CD4-positive, alpha-beta memory T cell (primary cell): ENCODE data around the gene FRS3. TPM values are rescaled to one million over a fixed set of nuclear protein-coding genes. Genes with fewer than 3 reads are reported as not detected.

ENCODE experiments used
- CTCF ChIA-PET: fragments of 350-600 bp; sonication (Branson Sonifier 250); formaldehyde crosslinking; loops from one replicate; lab custom pipeline; 2021; ENCODE audit warnings: inconsistent platforms; ENCODE audit not compliant: partially characterized antibody; lab: Charles Lee
- POLR2A ChIA-PET: fragments of 350-600 bp; sonication (Branson Sonifier 250); formaldehyde crosslinking; loops from one replicate; lab custom pipeline; 2021; ENCODE audit not compliant: partially characterized antibody; lab: Charles Lee
- DNase-seq, 5 donors: peaks; one replicate each; pipeline versions ENCODE4 v3.0.0 to v3.0.0-alpha.2; 2020 to 2022; ENCODE audit warnings: mixed read lengths in 1 of 5
- H3K27ac ChIP-seq: one replicate; pipeline ENCODE4 v1.7.0; 2013; ENCODE audit warnings: low read depth, low read length
- H3K27me3 ChIP-seq: 2 replicates; pipeline ENCODE4 v1.7.0; 2013; ENCODE audit warnings: mild to moderate bottlenecking, low read length, moderate library complexity; ENCODE audit not compliant: insufficient read depth
- H3K36me3 ChIP-seq: 2 replicates; pipeline ENCODE4 v1.7.0; 2013; ENCODE audit warnings: mild to moderate bottlenecking, low read length, moderate library complexity; ENCODE audit not compliant: insufficient read depth
- H3K4me1 ChIP-seq: 2 replicates; pipeline ENCODE4 v1.7.0; 2013; ENCODE audit warnings: mild to moderate bottlenecking, low read length, moderate library complexity; ENCODE audit not compliant: insufficient read depth
- H3K4me3 ChIP-seq, 2 donors: one replicate each; pipeline ENCODE4 v1.7.0; 2013; ENCODE audit warnings: low read length in 2 of 2, mild to moderate bottlenecking in 1 of 2
- H3K9me3 ChIP-seq, 2 donors: one replicate each; pipeline ENCODE4 v1.7.0; 2013; ENCODE audit warnings: low read length in 2 of 2, control low read depth in 1 of 2; ENCODE audit not compliant: control insufficient read depth in 1 of 2
- H3K27ac Mint-ChIP-seq, 7 donors: one replicate each; pipeline ENCODE4 v1.8.0; 2020 to 2021; ENCODE audit warnings: mixed read lengths in 7 of 7, mild to moderate bottlenecking in 6 of 7, inconsistent platforms in 3 of 7, moderate library complexity in 3 of 7
- H3K27me3 Mint-ChIP-seq, 2 donors: one replicate each; pipeline ENCODE4 v1.8.0; 2020 to 2021; ENCODE audit warnings: mixed read lengths in 2 of 2
- H3K36me3 Mint-ChIP-seq, 2 donors: one replicate each; pipeline ENCODE4 v1.8.0; 2020 to 2021; ENCODE audit warnings: mixed read lengths in 2 of 2, inconsistent platforms in 1 of 2, mild to moderate bottlenecking in 1 of 2
- H3K4me1 Mint-ChIP-seq, 4 donors: one replicate each; pipeline ENCODE4 v1.8.0; 2020 to 2021; ENCODE audit warnings: mixed read lengths in 4 of 4, mild to moderate bottlenecking in 1 of 4
- H3K4me3 Mint-ChIP-seq, 8 donors: one replicate each; pipeline ENCODE4 v1.8.0; 2020 to 2021; ENCODE audit warnings: mixed read lengths in 8 of 8, mild to moderate bottlenecking in 7 of 8, moderate library complexity in 6 of 8, inconsistent platforms in 3 of 8
- H3K9me3 Mint-ChIP-seq, 8 donors: one replicate each; pipeline ENCODE4 v1.8.0; 2020 to 2021; ENCODE audit warnings: mixed read lengths in 8 of 8, mild to moderate bottlenecking in 5 of 8, inconsistent platforms in 3 of 8, moderate library complexity in 1 of 8
- intact Hi-C: fragments of 100-400 bp; cut with micrococcal nuclease; formaldehyde crosslinking; loops from one replicate; pipeline ENCODE4 v1.15.1; 2023
- polyA plus RNA-seq, 2 donors: library from polyadenylated mRNA; unstranded; fragments of 300-500 nt; fragmentation: Illumina TruSeq; gene quantifications; one replicate each; pipeline ENCODE4 v1.2.3, GENCODE V29; 2021
- total RNA-seq, 2 experiments: library from RNA; stranded (reverse); gene quantifications; one replicate each; pipeline ENCODE4 v1.2.3, GENCODE V29; 2021

The FRS3 gene
- total and polyA plus RNA-seq, 4 experiments from 2014 or later, result 2.2 to 10.0 (median 5.8) TPM

GRCh38 chr6:41805830-41806774 is 26.4 kb upstream of the FRS3 start:
- no peak overlapping the region for H3K4me3 Mint-ChIP-seq
- no peak overlapping the region for H3K27ac Mint-ChIP-seq
- no peaks in the 10 kb centered on the region for H3K27me3 Mint-ChIP-seq
- H3K27me3 ChIP-seq, result no peaks in the 10 kb centered on the region
- H3K4me1 ChIP-seq, result no peaks in the 10 kb centered on the region
- POLR2A ChIA-PET, result no interaction called here
- no peaks in the 10 kb centered on the region for H3K36me3 Mint-ChIP-seq
- H3K9me3 Mint-ChIP-seq, result no peaks in the 10 kb centered on the region
- no peak overlapping the region for H3K4me3 ChIP-seq
- H3K4me1 Mint-ChIP-seq, result peaks cover 0 to 1% (median 0%) of the 10 kb centered on the region in 4 donors
- intact Hi-C loops, result no loop called here
- no peaks in the 10 kb centered on the region for H3K36me3 ChIP-seq
- no peaks in the 10 kb centered on the region for H3K9me3 ChIP-seq
- DNase-seq, result no peak
- CTCF ChIA-PET, result no interaction called here
- no peak overlapping the region for H3K27ac ChIP-seq

GRCh38 chr6:41801380-41801779 is 21.7 kb upstream of the FRS3 start:
- H3K27me3 ChIP-seq, result no peaks in the 10 kb centered on the region
- intact Hi-C loops, result no loop called here
- no peak overlapping the region for H3K4me3 ChIP-seq
- POLR2A ChIA-PET, result interaction anchor here (0.6 to 0.9 kb wide), 2 partner anchors 14 to 370 kb away, joined by 3 read pairs; partner anchors contain the start of gene TOMM6
- Mint-ChIP-seq H3K4me3 (no peak overlapping the region), H3K27me3 (no peaks in the 10 kb centered on the region), H3K36me3 (peaks cover 0 to 4% of the 10 kb centered on the region in 2 donors), H3K9me3 (no peaks in the 10 kb centered on the region), H3K27ac (no peak overlapping the region), H3K4me1 (peaks cover 0 to 1% (median 0%) of the 10 kb centered on the region in 4 donors)
- DNase-seq, result no peak
- no peaks in the 10 kb centered on the region for H3K9me3 ChIP-seq
- no peaks in the 10 kb centered on the region for H3K36me3 ChIP-seq
- no peak overlapping the region for H3K27ac ChIP-seq
- no peaks in the 10 kb centered on the region for H3K4me1 ChIP-seq
- CTCF ChIA-PET, result interaction anchor here (0.9 to 2.7 kb wide), 2 partner anchors 14 to 243 kb away, joined by 3 to 10 read pairs; partner anchors contain the start of gene TOMM6

- CTCF ChIA-PET, result interaction anchor here (1.2 to 2.7 kb wide), 2 partner anchors 122 to 245 kb away, joined by 4 to 10 read pairs; partner anchors contain the start of genes BYSL and MED20
Observed at GRCh38 chr6:41799559-41799911, 19.8 kb upstream of the FRS3 start.

GRCh38 chr6:41798901-41799558 is 19.3 kb upstream of the FRS3 start:
- Mint-ChIP-seq H3K27me3 (no peaks in the 10 kb centered on the region), H3K4me1 (peaks cover 0 to 1% (median 0%) of the 10 kb centered on the region in 4 donors), H3K4me3 (no peak overlapping the region), H3K27ac (peak overlapping the region in 1 of 7 donors; percentile 13), H3K36me3 (peaks cover 6 to 7% of the 10 kb centered on the region in 2 donors), H3K9me3 (no peaks in the 10 kb centered on the region)
- Histone ChIP-seq H3K36me3 (no peaks in the 10 kb centered on the region), H3K27me3 (no peaks in the 10 kb centered on the region), H3K4me3 (no peak overlapping the region), H3K9me3 (no peaks in the 10 kb centered on the region), H3K4me1 (no peaks in the 10 kb centered on the region), H3K27ac (no peak overlapping the region)
- ChIA-PET CTCF (interaction anchor here (1.2 to 2.7 kb wide), 2 partner anchors 122 to 245 kb away, joined by 4 to 10 read pairs; partner anchors contain the start of genes BYSL and MED20), POLR2A (interaction anchor here (1.8 kb wide), 1 partner anchor 11 kb away, joined by 5 read pairs; the partner anchor contains the start of gene TOMM6)
- DNase-seq, result no peak
- intact Hi-C loops, result no loop called here

More at GRCh38 chr6:41799559-41799911, 19.8 kb upstream of the FRS3 start:
- no peaks in the 10 kb centered on the region for H3K9me3 Mint-ChIP-seq
- H3K4me3 Mint-ChIP-seq, result no peak overlapping the region
- H3K36me3 Mint-ChIP-seq, result peaks cover 4 to 6% of the 10 kb centered on the region in 2 donors
- H3K27ac Mint-ChIP-seq, result peak overlapping the region in 1 of 7 donors; percentile 13
- DNase-seq, result no peak
- Histone ChIP-seq H3K4me1 (no peaks in the 10 kb centered on the region), H3K36me3 (no peaks in the 10 kb centered on the region), H3K9me3 (no peaks in the 10 kb centered on the region), H3K4me3 (no peak overlapping the region), H3K27ac (no peak overlapping the region), H3K27me3 (no peaks in the 10 kb centered on the region)
- peaks cover 0 to 1% (median 0%) of the 10 kb centered on the region in 4 donors for H3K4me1 Mint-ChIP-seq
- no peaks in the 10 kb centered on the region for H3K27me3 Mint-ChIP-seq
- intact Hi-C loops, result no loop called here
- POLR2A ChIA-PET, result interaction anchor here (1.8 kb wide), 1 partner anchor 12 kb away, joined by 5 read pairs; the partner anchor contains the start of gene TOMM6

GRCh38 chr6:41796474-41796873 is 16.8 kb upstream of the FRS3 start:
- Histone ChIP-seq H3K4me1 (no peaks in the 10 kb centered on the region), H3K36me3 (peaks cover 11% of the 10 kb centered on the region), H3K4me3 (no peak overlapping the region), H3K27ac (no peak overlapping the region), H3K27me3 (no peaks in the 10 kb centered on the region), H3K9me3 (no peaks in the 10 kb centered on the region)
- CTCF ChIA-PET, result interaction anchor here (0.7 kb wide), 1 partner anchor 124 kb away, joined by 4 read pairs; the partner anchor contains the start of gene MED20
- POLR2A ChIA-PET, result interaction anchor here (1.5 kb wide), 1 partner anchor 9 kb away, joined by 5 read pairs; the partner anchor contains the start of gene TOMM6
- Mint-ChIP-seq H3K36me3 (peaks cover 9 to 24% of the 10 kb centered on the region in 2 donors), H3K9me3 (no peaks in the 10 kb centered on the region), H3K4me1 (peaks cover 0 to under 1% (median 0%) of the 10 kb centered on the region in 4 donors), H3K27ac (no peak overlapping the region), H3K4me3 (no peak overlapping the region), H3K27me3 (no peaks in the 10 kb centered on the region)
- no peak for DNase-seq
- intact Hi-C loops, result no loop called here

GRCh38 chr6:41791984-41792383 is 12.3 kb upstream of the FRS3 start:
- Histone ChIP-seq H3K27ac (no peak overlapping the region), H3K4me3 (no peak overlapping the region), H3K27me3 (no peaks in the 10 kb centered on the region), H3K9me3 (no peaks in the 10 kb centered on the region), H3K4me1 (peaks cover 10% of the 10 kb centered on the region), H3K36me3 (peaks cover 32% of the 10 kb centered on the region)
- Mint-ChIP-seq H3K27ac (peak overlapping the region in 1 of 7 donors; percentile 69), H3K4me3 (no peak overlapping the region), H3K9me3 (no peaks in the 10 kb centered on the region), H3K4me1 (peaks cover 4 to 20% (median 8%) of the 10 kb centered on the region in 4 donors), H3K36me3 (peaks cover 24 to 48% of the 10 kb centered on the region in 2 donors), H3K27me3 (peaks cover 0 to 2% of the 10 kb centered on the region in 2 donors)
- POLR2A ChIA-PET, result interaction anchor here (0.6 to 1.6 kb wide), 3 partner anchors 14 to 847 kb away, joined by 3 read pairs; partner anchors contain the start of gene TAF8
- DNase-seq, result no peak
- intact Hi-C loops, result no loop called here
- CTCF ChIA-PET, result interaction anchor here (1.1 to 1.3 kb wide), 2 partner anchors 10 to 11 kb away, joined by 3 read pairs; partner anchors contain the start of gene PRICKLE4
